Measurements from ENCODE around the gene ABCD3.

The ABCD3 gene

DNA sequence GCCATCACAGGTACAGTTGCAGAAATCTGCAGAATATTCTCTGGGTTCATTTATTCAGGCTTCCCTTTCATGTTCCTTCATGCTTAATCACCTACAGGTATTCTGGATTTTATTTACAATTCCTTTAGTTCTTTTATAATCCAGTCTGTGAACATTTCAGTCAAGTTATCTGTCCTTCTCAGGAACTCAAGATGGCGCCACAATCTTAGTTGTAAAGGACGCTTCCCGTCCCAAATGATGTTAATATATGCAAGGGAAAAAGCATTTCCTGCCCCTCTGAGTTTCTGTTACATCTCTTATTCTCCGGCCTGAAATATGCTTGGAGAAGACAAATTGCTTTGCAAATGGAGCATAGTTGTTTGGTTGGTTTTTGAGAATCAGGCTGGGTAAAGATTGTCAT, 104.1 kb downstream of the ABCD3 start:
- TF ChIP-seq, protein P1, sequence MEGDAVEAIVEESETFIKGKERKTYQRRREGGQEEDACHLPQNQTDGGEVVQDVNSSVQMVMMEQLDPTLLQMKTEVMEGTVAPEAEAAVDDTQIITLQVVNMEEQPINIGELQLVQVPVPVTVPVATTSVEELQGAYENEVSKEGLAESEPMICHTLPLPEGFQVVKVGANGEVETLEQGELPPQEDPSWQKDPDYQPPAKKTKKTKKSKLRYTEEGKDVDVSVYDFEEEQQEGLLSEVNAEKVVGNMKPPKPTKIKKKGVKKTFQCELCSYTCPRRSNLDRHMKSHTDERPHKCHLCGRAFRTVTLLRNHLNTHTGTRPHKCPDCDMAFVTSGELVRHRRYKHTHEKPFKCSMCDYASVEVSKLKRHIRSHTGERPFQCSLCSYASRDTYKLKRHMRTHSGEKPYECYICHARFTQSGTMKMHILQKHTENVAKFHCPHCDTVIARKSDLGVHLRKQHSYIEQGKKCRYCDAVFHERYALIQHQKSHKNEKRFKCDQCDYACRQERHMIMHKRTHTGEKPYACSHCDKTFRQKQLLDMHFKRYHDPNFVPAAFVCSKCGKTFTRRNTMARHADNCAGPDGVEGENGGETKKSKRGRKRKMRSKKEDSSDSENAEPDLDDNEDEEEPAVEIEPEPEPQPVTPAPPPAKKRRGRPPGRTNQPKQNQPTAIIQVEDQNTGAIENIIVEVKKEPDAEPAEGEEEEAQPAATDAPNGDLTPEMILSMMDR (IDR thresholded peaks at IDR 0.05; ENCODE audit: low read length, missing control alignments) = peak; percentile 55
- peak; percentile 82 for DNase-seq (ENCODE audit: low read depth)
- no peak overlapping the region for H3K4me3 ChIP-seq (replicated peaks; ENCODE audit: low read depth, low read length)

DNA sequence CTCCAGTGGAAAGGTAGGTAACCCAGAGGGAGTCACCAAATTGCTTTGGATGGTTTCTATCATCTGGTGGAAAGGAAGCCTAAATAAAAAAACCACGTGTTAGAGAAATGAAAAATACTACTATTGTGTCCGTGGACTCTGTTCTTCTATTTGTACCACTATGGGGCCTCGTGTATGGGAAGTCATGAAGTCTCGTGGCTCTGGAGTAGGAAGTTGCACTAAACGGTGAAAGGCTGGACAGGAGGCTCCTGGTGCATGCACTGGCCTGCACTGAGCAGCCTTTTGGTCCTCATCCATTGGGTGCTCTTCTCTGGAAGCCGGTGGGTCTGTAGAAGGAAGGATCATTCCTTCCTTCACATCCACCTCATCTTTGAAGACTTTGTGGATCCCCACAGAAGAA, 106.3 kb downstream of the ABCD3 start:
- H3K4me3 ChIP-seq (replicated peaks; ENCODE audit: low read depth, low read length) = no peak overlapping the region
- TF ChIP-seq, protein P1 (IDR thresholded peaks at IDR 0.05; ENCODE audit: low read length, missing control alignments) = no peak
- no peak for DNase-seq (ENCODE audit: low read depth)

DNA sequence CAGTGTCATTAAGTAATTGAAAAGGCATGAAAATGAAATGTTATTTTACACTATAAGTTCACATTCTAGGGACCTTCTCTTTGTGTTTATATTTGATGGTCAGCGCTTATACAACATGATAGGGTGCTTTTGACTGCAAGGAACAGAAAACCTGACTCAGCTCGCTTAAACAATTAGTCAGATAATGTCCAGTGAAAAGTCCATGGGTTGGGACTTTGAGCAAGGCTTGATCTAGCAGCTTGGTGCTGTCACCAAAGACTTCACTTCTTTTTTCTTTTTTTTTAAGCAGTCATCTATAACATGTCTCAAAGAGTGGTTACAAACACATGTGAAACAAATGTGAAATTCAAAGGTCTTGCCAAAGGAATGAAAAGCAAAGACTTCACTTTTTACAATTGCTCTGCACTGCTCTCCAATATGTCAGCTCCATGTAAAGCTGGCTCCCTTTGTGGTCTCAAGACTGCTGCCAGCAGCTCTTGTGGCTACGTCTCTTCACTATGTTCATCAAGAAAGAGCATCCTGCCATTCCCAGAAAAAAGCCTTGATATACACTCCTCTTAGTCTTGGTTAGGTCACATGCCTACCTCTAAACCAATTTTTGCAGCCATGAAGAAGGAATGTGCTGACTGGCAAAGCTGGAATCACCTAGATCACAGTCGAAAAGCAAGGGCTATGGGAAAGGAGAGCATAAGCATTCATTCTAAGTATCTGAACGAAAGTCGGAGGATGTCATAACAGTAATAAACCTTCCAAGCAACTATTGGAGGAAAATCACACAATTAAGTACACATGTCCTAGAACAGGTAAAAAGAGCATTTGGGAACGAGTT, 108.2 kb downstream of the ABCD3 start:
- no peak overlapping the region for H3K4me3 ChIP-seq (replicated peaks; ENCODE audit: low read depth, low read length)
- TF ChIP-seq, protein P1 (IDR thresholded peaks at IDR 0.05; ENCODE audit: low read length, missing control alignments) = no peak
- DNase-seq (ENCODE audit: low read depth) = no peak

- DNase-seq (ENCODE audit: low read depth) = no peak
- no peak overlapping the region for H3K4me3 ChIP-seq (replicated peaks; ENCODE audit: low read depth, low read length)
- TF ChIP-seq, protein P1 (IDR thresholded peaks at IDR 0.05; ENCODE audit: low read length, missing control alignments) = no peak
These were observed 109.3 kb downstream of the ABCD3 start for GRCh38 chr1:94527447-94528031.

DNA sequence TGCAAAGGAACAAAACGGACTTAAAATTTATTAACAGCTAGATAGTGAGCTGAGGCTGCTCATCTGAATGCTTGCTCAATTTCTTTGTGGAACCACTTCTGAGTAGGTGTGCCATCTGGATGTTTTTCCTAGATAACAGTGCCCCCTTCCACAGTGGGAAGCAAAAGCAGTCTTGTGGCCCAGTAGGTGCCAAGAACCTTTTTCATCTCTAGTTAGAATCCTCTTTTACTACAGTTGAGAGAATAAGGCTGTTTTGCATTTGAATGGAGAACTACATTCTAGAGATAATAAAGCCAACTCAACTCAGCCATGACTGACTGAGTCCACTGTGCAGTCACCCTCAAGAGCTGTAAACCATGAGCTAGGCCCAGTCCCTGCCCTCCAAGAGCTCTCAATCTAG, 110.1 kb downstream of the ABCD3 start:
- TF ChIP-seq, protein P1 (IDR thresholded peaks at IDR 0.05; ENCODE audit: low read length, missing control alignments) = no peak
- DNase-seq (ENCODE audit: low read depth) = no peak

GRCh38 chr1:94528826-94529225, 110.6 kb downstream of the ABCD3 start:
- DNase-seq (ENCODE audit: low read depth) = no peak
- no peak overlapping the region for H3K4me3 ChIP-seq (replicated peaks; ENCODE audit: low read depth, low read length)
- TF ChIP-seq, protein P1 (IDR thresholded peaks at IDR 0.05; ENCODE audit: low read length, missing control alignments) = no peak

More for the DNA sequence above, 110.1 kb downstream of the ABCD3 start:
- H3K4me3 ChIP-seq (replicated peaks; ENCODE audit: low read depth, low read length) = no peak overlapping the region
